Retinal pigment epithelial cell (primary cell): ENCODE data around the gene ZNF765.
A peak's percentile ranks its signal among the peaks of the same experiment; 100 is the strongest.
"Not testable (repeated sequence)": the region's sequence is repeated elsewhere in the genome, so short reads cannot be mapped to it uniquely, and the experiment has no call there.

Experiments used
- DNase-seq: peaks from one replicate; pipeline ENCODE4 v3.0.0-alpha.2; 2010; ENCODE audit warnings: low read depth
- H3K4me3 ChIP-seq: 2 replicates; pipeline ENCODE4 v1.5.1; 2011; ENCODE audit warnings: mild to moderate bottlenecking, low read length, control low read depth, moderate library complexity
- CTCF ChIP-seq: conservative IDR thresholded peaks from 2 replicates; pipeline ENCODE4 v1.5.1; 2011; ENCODE audit warnings: low read depth, low read length, control low read depth, inconsistent platforms

Gene ZNF765

GRCh38 chr19:53389978-53390377, 5.0 kb upstream of the ZNF765 start:
- no peak overlapping the region for H3K4me3 ChIP-seq
- DNase-seq, result no peak
- TF ChIP-seq CTCF, result no peak

- H3K4me3 ChIP-seq, result peak overlapping the region; percentile 86
- no peak for DNase-seq
- TF ChIP-seq CTCF, result no peak
Measured at GRCh38 chr19:53394522-53394973, 401 bp upstream of the ZNF765 start.

- not testable (repeated sequence) for DNase-seq
- H3K4me3 ChIP-seq, result peak overlapping the region; percentile 86
Measured at GRCh38 chr19:53395840-53396524, 1.0 kb downstream of the ZNF765 start.

- no peak overlapping the region for H3K4me3 ChIP-seq
- no peak for TF ChIP-seq CTCF
- no peak for DNase-seq
Measured at GRCh38 chr19:53396525-53396868, 1.5 kb downstream of the ZNF765 start.

GRCh38 chr19:53397918-53398317, 3.0 kb downstream of the ZNF765 start:
- not testable (repeated sequence) for H3K4me3 ChIP-seq, DNase-seq

- no peak for TF ChIP-seq CTCF
- no peak overlapping the region for H3K4me3 ChIP-seq
- DNase-seq, result no peak
Measured at GRCh38 chr19:53409505-53410204, 14.7 kb downstream of the ZNF765 start.

- not testable (repeated sequence) for H3K4me3 ChIP-seq, DNase-seq
Measured at GRCh38 chr19:53420520-53421315, 25.8 kb downstream of the ZNF765 start.

- no peak for DNase-seq
- no peak for TF ChIP-seq CTCF
- H3K4me3 ChIP-seq, result no peak overlapping the region
Measured at GRCh38 chr19:53422551-53422950, 27.6 kb downstream of the ZNF765 start.

- not testable (repeated sequence) for DNase-seq, H3K4me3 ChIP-seq
Measured at GRCh38 chr19:53423074-53423473, 28.1 kb downstream of the ZNF765 start.

GRCh38 chr19:53423680-53424079, 28.7 kb downstream of the ZNF765 start:
- H3K4me3 ChIP-seq, DNase-seq: not testable (repeated sequence)
